RPMI7951 (cell line): ENCODE data around the gene FILIP1L. TPM values are rescaled to one million over a fixed set of nuclear protein-coding genes. Genes with fewer than 3 reads are reported as not detected.
"Not testable (repeated sequence)": the region's sequence is repeated elsewhere in the genome, so short reads cannot be mapped to it uniquely, and the experiment has no call there.

ENCODE experiments used
- DNase-seq: peaks from one replicate; pipeline ENCODE4 v3.0.0-alpha.2; 2012; ENCODE audit warnings: low read depth
- total RNA-seq: library from RNA; depleted of rRNA; stranded (reverse); fragments of >200 nt; shearing (Covaris generic); gene quantifications from 2 replicates; pipeline ENCODE4 v1.2.3, GENCODE V29; 2014

Gene FILIP1L
- total RNA-seq, 1 experiment from 2014 or later = not detected

DNA sequence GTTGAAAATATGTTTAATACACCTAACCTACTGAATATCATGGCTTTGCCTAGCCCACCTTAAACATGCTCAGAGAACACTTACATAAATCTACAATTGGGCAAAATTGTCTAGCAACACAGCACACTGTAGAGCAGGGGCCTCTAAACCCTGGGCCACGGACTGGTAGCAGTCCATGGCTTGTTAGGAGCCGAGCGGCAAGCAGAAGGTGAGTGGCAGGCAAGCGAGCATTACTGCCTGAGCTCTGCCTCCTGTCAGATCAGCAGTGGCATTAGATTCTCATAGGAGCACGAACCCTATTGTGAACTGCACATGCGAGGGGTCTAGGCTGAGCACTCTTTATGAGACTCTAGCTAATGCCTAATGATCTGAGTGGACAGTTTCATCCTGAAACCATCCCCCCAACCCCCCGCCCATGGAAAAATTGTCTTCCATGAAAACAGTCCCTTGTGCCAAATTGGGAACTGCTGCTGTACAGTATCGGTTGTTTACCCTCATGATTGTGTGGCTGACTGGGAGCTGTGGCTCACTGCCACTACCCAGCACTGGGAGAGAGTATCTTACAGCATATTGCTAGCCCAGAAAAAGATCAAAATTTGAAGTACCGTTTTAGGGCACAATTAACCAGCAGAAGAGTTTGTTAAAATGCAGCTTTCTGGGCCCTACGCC, 270.6 kb downstream of the FILIP1L start:
- DNase-seq = no peak

DNA sequence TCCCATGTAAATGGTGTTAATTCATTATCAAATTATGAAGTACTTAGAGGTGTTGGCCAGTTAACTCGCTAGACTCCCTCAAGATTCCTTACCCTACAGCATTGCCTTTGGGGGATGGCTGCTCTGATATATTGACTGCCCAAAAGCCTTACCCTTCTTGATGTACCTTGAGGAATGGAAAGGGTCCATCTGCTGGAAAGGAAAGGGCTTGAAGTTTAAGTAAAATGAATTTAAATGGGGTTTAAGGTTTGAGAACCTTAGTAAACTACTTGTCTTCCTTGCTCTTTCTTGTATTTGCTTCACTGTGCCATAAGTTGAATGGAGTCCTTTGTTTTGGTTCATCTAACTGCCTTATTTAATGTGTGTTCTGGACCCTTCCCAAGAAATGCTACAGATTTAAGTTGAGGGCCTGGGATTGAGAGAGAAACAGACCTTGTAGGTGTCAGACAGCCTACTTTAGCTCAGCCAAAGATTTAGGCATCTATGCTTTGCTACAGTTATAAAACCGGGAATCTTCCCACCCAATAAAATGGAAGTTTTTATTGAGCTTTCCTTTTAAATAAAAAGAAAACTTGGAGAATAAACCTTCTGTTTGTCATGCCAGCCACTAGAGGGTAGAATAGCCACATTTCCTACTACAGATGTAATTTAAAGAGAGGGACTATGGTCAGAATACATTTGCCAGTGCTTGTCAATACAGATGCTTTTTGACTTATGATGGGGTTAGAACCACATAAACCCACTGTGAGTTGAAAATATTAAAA, 271.3 kb downstream of the FILIP1L start:
- peak; percentile 66 for DNase-seq

DNA sequence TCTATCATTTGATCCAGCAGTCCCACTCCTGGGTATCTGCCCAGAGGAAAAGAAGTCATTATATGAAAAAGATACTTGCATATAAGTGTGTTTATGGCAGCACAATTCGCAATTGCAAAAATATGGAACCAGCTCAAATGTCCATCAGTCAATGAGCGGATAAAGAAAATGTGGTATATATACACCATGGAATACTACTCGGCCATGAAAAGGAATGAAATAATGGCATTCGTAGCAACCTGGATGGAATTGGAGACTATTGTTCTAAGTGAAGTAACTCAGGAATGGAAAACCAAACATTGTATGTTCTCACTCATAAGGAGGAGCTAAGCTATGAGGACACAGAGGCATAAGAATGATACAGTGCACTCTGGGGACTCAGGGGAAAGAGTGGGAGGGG, 272.4 kb downstream of the FILIP1L start:
- not testable (repeated sequence) for DNase-seq

GRCh38 chr3:99839613-99840012, 274.7 kb downstream of the FILIP1L start:
- DNase-seq = no peak

DNA sequence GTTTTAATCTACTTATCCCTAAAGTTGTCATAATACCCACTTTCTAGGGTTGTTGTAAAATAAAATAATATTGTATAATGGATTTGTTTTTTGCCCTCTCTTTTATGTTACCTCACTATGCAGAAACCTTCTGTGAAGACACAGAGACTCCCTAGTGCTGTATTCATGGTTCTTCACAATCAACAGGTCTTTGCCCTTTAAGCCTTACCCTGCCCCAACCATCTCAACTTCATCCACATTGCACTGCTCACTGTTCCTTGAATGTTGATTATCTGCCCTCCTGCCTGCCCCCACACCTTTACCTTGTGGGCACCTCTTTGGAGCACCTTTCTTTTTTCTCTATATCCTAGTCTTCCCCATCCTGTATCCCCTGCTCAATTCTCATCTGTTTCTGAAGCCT, 275.5 kb downstream of the FILIP1L start:
- DNase-seq = no peak

DNA sequence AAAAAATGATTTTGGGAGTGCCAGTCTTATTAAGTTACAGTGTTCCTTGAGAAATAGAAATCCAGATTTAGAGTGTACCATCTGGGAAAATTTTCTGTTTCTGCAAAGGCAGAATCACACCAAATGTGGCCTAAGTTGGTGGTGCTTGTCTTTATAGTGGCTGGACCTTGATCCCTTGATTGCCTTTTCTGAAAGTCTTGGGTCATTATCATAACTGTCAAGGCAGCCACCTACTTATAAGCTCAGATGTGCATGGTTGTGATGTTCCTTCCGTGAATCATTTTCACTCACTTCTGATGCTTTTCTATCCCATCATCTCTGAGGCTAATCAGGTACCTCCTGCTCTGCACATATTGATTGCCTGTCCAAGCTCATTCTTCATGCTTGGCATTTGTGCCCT, 276.6 kb downstream of the FILIP1L start:
- DNase-seq = no peak

DNA sequence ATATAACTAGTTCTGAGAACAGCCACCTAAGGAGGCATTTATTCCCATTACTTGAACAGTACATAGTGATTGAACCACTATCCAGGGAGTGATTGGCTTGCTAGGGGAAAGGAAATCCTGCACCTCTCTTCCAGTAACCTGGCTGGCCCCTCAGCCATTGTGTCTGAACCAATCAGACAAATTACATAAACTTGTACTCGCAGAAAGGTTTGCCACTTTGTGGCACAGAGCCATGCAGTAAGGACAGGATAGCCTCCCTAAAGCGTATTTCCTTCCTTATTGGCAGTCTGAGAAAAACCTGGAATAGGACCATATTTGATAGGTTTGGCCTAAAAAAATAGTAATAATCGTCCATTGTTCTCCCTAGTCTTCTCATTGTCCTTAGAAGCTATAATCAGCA, 277.6 kb downstream of the FILIP1L start:
- DNase-seq = no peak

- no peak for DNase-seq
Observed at GRCh38 chr3:99834211-99834957, 279.9 kb downstream of the FILIP1L start.

- DNase-seq = no peak
Observed at GRCh38 chr3:99833617-99834205, 280.6 kb downstream of the FILIP1L start.

DNA sequence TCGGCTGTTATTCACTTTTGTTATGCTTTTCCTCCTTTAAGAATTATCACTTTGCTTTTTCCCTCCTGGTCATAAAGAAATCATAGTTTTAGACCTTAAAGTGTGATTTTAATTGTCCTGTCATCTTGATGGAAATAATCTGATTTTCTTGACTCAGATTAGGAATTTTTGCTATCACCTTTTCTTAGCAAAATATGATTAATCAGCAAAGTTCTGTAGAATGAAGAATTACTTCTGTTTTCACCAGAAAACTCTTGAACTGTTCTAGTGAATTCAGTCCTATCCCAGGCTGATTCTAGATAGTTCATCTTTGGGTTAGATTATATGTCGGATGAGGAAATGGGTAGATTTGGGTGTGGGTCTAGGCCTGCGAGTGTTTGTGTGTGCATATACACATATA, 284.5 kb downstream of the FILIP1L start:
- no peak for DNase-seq

DNA sequence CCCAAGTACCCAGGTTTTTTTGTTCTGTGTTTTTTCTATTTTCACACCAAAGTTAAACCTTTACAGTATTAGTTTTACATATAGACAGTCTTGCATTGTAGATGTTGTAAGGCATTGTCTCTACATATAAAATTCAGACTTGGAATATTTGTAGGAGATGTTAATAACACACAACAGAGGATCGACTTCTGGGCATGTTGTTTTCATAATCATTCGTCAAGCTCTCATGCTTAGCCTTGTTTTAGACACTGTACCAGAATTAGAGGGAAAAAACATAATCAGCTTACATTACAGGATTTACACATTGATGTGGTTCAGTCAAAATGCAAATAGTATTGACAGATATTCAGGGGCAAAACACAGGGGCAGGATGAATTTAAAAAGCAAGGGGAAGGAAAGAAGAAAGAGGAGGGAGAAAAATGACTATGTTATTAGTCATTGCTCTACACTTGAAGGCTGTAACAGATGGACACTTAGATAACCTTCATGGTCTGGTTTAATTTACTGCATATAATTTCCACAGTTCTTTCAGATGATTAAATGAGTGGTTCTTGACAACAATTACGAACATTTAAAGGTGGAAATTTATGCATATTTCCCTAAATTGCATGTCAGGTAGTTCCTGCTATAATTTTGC, 289.2 kb downstream of the FILIP1L start:
- DNase-seq = peak; percentile 74

DNA sequence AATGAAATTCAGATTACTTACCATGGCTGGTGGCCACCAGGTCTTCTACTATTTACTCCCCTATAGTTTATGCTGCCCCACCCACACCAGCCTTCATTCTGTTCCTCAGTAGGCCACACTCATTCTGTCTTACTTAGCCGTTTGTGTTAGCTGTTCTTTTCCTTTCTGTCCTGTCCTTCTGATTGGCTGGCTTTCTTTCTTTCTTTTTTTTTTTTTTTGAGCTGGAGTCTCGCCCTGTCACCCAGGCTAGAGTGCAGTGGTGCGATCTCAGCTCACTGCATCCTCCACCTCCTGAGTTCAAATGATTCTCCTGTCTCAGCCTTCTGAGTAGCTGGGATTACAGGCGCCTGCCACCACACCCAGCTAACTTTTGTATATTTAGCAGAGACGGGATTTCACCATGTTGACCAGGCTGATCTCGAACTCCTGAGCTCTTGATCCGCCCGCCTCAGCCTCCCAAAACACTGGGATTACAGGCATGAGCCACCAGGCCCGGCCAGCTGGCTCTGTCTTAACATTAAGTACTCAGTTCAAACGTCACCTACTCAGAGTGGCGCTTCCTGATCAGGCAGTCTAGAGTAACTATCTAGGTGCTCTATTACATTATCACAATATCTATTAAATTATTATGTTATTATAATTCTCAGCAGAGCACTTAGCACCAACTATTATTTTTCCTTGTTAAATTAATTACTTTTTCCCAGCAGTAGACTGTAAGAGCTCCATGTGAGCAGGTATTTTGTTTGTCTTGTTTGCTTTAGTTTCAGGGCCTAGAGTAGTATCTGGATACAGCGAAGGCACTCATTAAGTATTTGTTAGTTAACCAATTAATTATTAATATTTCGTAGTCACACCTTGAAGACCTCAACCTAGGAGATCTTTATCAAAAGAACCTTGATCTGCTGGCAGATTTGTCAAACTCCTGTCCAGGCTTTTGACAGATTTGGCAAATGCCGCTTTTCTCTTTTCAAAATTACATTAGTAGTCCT, 290.3 kb downstream of the FILIP1L start:
- DNase-seq = no peak

DNA sequence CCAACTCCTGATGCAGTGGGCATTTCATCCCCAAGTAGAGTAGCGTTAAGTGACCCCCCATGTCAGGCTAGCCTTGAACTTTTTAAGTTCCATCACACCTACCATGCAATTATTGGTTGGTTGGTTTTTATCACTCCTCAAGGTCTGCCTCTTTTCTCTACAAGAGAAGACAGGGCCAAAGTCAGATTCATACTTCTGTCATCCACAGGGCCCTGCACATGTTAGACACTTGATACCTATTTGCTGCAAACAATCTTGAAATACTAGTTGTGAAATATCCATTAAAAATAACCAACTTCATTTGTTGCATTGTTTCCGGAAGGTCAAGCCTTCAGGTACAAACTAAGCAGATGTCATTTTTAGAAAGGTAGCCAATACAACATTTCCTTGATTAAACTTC, 295.5 kb downstream of the FILIP1L start:
- DNase-seq = no peak

GRCh38 chr3:99817437-99818240, 296.7 kb downstream of the FILIP1L start, which contains the start of gene CMSS1:
TSS of gene CMSS1 (plus strand) at chr3:99817862.
- peak; percentile 92 for DNase-seq

- DNase-seq = peak; percentile 37
Observed at GRCh38 chr3:99817047-99817436, 297.3 kb downstream of the FILIP1L start.

- no peak for DNase-seq
Observed at GRCh38 chr3:99810403-99810802, 303.9 kb downstream of the FILIP1L start.

DNA sequence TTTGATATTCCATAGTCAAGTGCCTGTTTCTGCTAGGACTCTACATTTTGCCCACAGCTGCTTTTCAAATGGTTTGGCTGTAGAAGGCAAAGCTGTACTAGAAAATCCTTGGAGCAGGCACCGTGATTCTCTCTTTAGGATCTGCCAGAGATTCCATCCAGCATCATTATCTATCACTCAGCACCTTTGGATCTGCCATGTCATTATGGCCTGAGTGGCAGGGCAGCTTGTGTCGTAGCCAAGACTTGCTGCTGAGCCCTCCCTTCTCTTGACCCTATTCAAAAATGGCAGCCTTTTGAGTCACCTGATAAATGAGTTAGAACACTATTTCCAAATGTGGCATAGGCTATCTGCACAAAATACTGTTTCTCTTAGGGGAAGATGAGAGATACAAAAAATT, 304.7 kb downstream of the FILIP1L start:
- DNase-seq = no peak

- DNase-seq = peak; percentile 75
Observed at GRCh38 chr3:99808163-99808794, 306.0 kb downstream of the FILIP1L start.

DNA sequence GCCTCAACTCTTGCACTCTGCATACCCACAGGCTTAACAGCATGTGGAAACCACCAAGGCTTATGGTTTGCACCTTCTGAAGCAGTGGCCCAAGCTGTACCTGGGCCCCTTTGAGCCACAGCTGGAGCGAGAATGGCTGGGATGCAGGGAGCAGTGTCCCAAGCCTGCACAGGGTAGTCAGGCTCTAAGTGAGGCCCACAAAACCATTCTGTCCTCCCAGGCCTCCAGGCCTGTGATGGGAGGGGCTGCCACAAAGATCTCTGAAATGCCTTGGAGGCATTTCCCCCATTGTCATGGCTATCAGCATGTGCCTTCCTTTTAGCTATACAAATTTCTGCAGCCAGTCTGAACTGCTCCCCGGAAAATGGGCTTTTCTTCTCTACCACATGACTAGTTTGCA, 309.1 kb downstream of the FILIP1L start:
- no peak for DNase-seq
